ENCODE data around the gene HOMER1.

HOMER1 gene

DNA sequence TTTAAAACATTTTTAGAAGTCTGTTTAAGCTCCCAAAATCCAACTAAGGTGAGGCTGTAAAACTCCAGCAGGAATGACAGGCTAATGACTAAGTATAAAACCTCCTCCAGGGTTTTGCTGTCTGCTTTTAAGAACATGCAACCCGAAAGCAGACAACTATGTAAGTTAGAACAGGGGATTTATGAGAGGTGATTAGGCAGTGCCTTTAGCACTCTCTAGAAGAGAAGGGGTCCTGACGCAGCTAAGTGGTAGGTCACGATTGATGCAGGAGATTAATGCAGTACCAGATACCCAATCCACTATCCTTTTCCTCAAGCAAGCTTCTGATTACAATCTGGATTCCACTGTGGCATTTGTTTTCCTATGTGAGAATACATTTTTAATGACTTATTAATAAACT is 25.9 kb downstream of the HOMER1 start:
- DNase-seq: no peak

DNA sequence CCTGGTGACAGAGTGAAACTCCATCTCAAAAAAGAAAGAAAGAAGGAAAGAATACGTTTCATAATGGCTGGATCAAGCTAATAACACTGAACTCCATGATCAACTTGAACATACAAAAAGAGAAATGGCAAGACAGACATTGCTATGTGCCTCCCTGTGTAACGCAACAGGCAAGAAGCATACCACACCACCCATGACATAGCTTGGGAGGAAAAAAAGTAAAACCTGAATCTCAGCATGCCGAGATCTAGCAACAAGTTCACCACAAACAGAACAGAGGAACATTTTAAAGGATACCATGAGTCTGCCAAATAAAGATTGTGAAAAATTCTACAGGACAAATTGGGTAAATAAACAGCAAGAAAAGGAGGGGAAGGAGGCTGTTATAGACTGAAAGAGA is 26.7 kb downstream of the HOMER1 start:
- no peak for DNase-seq

DNA sequence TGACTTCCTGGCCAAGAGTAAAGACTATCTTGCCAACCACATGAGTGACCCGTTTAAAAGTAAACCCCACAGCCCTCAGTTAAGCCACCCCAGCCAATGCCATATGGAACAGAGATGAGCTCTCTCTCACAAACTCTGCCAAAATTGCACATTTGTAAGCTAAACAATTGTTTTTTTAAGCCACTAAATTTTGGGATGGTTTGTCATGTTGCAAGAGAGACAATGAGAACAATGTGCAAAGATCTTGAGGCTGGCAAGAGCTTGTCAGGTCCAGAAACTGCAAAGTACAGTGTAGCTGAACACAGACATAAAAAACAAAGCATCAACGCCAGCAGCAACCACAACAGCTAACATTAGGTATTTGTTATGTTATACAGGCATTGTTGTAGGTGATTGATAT is 27.8 kb downstream of the HOMER1 start:
- no peak for DNase-seq

DNA sequence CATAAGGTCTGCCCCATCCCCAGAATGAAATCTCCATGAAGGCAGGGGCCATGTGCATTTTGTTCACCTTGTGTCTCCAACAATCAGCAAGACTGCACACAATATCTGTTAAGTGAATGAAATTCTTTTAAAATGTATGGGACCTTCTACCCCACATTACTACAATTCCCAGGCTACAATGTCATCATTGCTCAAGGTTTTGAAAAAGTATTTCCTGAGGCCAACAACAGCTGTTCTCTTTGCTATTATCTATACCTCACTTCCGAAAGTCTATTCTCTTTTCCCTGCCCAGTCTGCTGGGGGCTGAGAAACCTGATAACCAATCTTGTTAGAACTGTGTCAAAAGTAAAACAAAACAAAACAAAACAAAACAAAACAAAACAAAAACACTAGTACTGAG is 29.2 kb downstream of the HOMER1 start:
- no peak for DNase-seq

DNA sequence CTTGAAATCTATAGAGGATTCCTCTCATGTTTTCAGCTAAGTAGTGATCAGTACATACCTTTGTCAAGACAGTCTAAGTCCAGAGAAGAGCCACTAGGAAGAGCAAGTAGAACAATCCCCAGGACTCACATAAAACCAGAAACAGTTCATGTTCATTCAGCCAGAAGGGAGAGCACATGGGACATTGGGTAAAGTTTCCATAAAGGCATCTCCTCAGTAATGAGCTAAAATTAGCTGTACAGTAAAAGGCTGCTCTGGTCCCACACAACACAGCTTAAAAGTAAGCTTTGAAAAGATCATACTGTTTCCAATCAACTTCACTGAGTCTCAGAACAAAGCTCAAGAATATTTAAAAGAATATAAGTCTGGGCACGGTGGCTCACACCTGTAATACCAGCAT is 32.4 kb downstream of the HOMER1 start:
- no peak for DNase-seq

DNA sequence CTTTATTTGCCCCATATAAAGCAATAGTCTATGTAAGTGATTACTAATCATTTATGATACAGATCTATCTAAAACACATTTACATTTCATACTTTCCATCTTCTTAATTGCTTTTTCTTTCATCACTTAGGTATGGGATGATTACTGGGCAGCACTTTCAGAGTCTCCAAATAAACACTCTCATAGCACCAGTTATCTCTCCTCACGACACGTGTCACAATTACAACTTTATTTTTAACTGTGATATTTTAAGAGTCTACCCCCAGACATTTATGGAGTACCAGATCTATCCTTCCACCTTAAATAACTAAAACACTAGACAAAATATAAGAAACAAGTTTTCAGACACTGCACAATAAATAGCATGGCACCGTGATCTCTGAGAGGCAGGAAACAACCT is 32.9 kb downstream of the HOMER1 start:
- no peak for DNase-seq

DNA sequence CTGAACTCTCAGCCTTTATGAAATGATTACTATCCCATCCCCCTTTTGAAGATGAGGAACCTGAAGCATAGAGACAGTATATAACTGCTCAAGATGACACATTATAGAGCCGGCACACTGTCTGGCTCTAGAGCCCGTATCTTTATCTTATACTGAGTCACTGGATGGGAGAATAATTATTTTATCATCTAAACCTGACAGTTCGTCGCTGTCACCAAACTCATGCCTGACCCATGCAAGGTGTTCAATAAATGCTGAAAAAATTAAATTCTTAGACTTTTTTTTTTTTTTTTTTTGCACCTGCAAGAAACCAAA is 38.8 kb downstream of the HOMER1 start:
- no peak for DNase-seq

DNA sequence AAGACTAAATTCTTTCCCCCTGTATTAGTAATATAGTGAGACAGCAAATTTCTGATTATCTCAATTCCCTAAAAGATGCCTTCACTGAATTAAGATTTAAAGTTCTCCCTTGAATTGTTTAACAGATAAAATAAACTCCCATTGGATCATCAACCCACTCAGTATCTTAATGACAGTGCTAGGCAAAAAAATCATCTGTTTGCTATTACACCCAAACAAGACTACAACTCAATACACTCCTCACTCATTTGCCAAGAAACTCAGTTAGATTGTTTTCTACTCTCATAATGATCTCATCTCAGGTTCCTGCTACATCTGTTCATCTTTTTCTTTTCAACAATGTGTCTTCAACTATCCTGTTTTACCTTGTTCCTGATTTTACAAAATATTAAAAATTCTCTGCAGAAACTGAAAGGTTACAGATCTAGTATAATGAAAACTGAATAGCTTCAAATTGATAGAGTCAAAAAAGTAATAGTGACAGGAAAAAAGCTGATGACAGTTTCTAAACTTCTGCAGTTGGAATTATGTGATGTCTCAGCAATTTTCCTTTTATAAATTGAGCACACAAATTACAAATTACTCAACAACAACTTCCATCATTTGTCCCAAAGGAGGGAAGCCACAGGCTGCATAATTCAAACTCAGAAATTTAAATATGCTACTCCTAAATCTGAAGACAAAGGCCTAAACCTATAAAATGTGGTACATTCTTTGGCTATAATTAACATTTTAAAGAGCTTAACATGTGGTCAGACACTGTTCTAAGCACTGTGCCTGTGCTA is 39.4 kb downstream of the HOMER1 start:
- no peak for DNase-seq

DNA sequence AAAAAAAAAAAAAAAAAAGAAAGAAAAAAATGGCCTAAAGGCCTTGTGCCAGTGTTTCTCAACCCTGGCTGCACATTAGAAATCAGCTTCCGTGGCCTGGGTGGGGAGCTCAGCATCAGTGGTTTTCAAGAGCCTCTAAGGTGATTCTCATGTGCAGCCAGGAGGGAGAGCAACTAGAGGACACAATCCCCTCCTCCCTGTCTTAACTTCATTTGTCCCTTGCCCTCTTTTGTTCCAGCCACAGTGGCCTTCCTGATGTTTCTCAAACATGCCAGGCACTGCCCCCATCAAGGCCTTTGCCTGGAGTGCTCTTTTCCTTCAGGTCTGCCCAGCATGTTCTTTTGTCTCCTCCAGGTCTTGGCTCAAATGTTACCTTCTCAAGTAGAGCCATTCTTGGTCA is 42.4 kb downstream of the HOMER1 start:
- no peak for DNase-seq

DNA sequence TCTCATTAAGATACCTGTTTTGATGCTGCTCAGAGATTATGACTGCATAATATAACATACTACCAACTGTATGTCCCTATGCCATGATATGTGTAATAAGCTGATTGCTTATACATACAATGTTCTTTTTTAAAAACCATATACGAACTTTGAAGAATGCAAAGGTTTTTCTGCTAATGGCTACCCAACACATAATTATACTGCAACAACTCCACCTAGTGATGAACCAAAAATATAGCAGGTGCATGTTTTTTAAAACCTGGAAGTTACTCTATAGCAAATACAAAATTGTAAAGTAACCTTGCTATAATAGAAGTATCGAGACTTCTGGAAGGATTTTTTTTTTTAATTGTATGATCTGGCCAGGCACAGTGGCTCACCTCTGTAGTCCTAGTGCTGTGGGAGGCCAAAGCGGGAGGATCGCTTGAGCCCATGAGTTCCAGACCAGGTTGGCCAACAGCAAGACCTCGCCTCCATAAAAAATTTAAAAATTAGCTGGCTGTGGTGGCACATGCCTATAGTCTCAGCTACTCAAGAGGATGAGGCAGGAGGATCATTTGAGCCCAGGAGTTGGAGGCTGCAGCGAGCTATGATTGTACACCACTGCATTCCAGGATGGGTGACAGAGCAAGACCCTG is 49.1 kb downstream of the HOMER1 start:
- no peak for DNase-seq

DNA sequence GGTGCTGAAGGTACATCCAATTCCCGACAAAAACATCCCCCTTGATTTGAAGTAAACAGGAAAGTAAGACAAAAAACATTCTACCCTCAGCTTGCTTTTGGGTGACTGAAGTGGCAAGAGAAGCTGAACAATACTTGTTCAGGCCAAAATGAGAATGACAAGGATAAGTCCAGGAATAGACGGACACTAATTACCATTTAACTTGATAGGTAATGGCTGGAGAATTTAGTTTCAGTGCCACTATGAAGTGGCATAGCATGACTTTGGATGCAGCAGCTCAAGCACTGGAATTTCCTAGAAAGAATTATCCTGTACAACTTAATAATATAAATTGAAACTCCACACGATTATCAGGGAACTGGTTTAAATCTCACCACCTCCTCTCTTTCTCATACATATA is 49.7 kb downstream of the HOMER1 start:
- no peak for DNase-seq

DNA sequence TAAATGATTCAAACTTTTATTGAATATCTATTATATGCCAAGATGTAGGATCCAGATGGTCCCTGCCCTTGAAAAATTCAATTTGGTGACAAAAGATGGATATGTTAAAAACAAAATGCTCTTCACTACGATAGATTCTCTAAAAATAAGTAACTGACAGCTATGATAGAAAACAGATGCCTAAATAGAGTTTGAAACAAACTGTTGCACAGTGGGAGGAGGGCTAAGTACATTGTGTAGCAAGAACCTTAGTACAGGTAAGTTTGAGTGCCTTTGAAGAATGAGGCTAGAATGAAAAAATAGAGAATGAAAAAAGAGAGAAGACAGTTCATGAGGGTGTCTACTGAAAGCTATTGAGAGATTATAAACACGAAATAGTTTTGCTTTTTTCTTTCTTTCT is 54.3 kb downstream of the HOMER1 start:
- no peak for DNase-seq

DNA sequence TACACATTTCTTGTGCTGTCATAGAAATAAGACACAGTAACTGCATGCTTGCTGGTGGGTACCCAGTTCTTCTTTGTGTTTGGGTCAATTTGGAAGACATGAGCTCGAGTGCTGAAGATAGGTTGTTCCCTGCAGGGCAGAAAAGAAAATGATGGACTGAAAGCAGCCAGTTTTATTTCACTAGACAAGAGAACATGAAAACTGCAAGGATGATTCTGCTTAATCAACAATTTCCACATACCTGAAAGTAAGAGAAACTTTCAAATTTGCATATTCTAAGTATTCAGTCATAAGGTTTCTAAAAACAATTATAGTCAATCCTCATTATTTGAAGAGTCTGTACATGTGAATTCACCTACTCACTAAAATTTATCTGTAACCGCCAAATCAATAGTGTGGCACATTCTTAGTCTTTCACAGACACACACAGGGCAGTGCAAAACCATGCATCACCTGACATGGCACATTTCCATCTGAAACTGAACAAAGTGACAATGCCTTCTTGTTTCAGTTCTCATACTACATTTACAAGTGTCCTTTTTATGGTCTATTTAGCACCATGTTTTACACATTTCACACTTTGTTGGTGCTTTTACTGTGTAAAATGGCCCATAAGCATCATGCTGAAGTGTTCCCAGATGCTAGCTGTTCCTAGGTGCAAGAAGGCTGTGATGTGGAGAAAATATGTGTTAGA is 56.9 kb downstream of the HOMER1 start:
- DNase-seq: no peak

DNA sequence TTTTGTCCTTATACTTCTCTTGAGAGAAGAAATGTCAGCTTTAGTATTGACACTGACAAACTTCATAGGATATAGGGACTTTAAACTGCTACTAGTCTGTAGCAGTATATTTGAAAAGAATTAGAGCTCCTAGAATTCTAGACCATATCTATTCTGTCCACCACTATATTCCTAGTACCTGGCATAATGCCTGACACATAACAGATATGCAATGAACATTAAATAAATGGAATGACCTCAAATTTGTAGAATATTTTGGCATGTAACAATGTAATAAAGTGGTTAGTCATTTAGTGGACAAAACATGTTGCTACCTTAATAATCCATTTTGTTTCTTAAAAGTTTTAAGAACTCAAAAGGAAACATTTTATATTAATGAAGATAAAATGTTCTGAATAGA is 57.5 kb downstream of the HOMER1 start:
- DNase-seq: no peak

DNA sequence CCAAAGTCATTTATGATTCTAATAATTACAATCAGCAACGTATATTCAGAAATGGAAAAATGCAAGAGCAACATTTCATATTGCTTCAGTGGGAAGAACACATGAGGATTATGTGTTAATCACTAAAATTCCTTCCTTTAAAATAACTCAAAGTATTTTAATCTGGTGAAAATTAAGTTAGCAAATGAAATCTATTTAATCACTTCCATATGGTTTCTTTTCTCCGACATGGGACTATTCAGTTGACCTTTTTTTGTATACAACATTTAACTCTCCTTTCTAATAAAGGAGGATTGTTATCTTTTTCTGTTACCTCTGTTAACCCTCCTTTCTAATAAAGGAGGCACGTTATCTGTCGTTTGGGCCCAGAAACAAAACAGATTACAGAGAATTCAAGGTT is 59.9 kb downstream of the HOMER1 start:
- no peak for DNase-seq

DNA sequence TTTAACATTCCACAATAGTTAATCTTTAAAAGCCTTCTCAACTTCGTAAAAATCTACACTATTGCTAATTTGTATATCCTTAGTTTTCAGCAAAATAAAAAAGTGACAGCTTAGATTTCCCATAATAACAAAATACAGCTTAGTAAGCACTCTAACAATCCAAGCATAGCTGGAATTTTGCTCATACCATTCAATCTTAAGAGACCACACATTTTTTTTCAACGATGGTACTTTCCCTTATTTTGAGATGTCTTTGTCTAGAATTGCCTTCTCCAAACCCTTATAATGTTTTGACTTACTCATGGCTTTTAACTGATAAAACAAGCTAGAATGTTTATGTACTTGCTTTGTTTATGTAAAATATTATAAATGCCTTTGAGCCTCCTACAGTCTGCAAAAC is 65.6 kb downstream of the HOMER1 start:
- DNase-seq: no peak

DNA sequence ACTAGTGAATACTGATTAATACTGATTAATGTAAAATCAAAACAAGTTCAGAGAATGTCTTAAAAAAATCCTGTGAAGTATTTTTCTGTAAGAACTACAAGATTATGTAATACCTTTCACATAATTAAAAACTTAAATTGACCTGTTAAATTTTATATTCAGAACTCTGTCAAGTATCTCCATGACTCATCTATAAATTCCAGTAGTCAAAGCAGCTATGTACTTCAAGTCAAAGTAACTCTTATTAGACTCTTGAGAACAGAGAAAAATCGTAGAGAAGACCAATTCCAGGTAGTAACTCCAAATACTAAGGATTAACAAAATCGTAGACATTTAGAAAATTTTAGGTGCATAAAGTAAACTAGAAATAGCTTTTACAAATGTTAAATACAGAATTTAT is 77.1 kb downstream of the HOMER1 start:
- no peak for DNase-seq

DNA sequence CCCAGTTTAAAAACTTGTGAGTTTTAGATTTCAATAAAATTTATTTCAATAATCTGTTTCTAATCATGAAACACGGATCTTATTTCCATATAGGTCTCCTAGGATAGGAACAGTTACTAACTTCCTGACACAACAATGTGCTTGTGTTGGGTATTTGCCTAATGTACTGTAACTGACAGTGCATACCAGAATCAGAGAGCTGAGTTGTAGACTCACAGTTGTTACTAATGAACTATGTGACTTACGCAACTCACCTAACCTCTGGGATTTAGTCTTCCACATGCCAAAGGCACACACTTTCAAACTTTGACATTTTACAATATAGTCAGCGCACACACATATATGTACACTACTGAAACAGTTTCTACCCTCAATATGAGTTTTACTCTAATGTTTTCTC is 77.7 kb downstream of the HOMER1 start:
- no peak for DNase-seq

DNA sequence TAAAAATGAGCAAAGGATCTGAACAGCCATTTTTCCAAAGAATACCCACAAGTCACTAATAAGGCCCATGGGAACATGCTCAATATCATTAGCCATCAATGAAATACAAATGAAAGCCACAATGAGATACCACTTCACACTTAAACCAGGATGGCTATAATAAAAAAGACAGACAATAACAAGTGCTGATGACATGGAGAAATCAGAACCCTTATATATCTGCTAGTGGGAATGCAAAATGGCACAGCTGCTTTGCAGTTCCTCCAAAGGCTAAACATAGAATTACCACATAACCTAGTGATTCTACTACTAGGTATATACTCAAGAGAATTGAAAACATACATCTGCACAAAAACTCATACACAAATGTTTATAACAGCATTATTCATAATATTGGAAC is 83.7 kb downstream of the HOMER1 start:
- DNase-seq: no peak

DNA sequence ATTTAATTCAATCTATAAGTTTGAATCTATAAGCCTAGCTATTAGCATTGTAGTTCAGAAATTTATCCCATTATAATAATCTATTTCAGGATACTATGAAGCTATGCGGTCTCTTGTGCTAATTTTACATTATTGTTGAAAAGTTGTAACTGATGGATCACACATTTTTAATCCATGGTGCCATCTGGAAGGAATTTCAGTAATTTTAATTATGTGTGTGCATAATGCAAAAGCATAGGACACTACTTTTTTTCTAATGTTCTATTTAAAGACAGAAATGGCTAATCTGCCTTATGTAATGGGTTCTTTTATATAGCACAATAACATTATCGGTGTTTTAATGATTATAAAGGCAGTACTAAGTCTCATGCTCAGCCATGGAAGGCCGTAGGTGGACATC is 90.6 kb downstream of the HOMER1 start:
- no peak for DNase-seq

DNA sequence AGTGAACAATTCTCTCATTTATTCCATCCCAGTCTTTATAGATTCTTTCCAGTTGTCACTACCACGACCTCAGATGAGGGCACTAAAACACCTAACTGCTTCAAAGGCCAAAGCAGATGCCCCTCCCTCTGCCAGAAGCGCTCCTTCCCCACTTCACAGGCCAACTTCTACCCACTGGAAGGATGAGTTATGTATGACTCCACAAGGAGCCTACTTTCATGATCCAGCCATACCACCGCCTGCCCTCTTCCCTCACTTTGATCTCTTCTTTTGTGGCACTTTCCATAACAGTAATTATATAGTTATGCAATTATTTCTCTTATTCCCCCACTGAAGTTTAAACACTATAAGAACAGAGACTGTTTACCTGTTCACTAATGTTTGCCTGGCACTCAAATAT is 93.7 kb downstream of the HOMER1 start:
- no peak for DNase-seq

DNA sequence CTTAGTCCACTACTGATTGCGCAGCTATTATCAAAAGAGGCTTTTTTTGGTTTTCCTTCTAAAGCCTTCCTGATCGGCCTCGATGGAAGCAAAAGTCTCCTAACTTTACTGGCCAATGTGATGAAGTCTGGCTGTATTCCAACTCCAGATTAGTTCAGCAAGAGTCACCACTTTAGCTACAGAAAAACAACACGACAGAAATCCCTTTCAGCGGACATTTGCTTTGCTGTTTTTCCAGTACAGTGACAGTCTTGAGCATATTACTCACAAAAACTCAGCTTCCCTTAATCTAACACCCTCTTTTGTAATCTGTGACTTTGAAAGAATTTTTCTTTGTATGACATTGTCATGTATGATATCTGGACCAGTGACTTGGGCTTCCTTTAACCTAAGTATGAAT is 95.7 kb downstream of the HOMER1 start:
- DNase-seq: no peak

DNA sequence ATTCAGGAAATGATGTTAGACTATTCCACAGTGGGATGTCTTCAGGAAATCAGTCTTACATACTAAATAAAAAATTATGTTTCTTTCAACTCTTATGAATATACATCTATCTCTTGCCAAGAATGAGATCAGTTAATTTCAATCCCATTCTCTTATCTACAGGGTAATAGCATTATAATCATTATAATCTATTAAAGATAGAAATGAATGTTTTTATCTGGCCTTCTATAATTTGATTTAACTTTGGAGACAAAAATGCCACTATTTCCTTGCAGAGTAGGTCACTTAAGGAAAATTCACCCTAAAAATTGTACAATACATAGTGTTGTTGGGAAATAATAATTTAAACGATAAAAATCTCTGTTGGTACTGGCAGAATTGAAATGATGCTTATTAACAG is 96.4 kb downstream of the HOMER1 start:
- no peak for DNase-seq

DNA sequence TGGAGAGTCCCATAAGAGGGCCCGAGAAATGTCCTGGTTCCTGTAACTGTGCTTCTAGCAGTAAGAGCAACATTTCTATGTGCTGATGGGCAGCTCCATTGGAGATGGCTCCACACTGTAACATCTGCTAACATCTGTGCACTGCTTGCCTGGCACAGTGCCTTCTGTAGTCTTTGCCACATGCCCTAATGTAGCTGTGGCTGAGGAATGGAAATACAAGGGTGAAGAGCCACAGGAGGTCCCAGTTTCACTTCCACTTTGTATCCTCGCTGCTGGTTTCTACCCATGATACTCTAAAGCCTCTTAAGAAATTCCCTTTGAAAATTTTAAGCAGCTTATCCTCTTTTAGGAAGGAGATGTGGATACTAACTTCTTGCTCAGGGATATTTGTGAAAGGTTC is 97.4 kb downstream of the HOMER1 start:
- DNase-seq: no peak

DNA sequence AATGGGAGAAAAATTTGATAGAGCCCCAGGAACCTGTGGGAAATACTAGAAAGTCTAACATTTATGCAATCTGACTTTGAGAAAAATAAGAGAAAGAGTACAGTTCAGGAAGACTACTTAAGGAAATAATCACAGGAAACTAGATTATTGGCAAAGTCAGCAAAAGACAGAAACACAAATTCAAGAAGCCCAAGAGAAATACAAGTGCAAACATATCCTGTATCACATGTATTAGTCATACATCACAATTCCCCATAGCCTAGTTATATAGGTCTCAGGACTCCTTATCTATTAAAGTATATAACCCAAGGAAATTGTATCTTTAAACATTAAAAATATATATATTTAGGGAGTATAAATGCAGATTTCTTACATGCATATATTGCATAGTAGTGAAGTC is 100.8 kb downstream of the HOMER1 start:
- DNase-seq: no peak

Data from NCI-H1105 (cell line).